Thyroid gland (tissue), 4 donors: ENCODE data around the gene LRRC58.

Experiments
- CTCF ChIP-seq, 6 experiments: fragments of 200-600 bp in 3 of 6; fragments of 450-650 bp in 3 of 6; sonication (generic) in 3 of 6; IDR thresholded peaks; one replicate each; pipeline ENCODE4 v1.5.1; 2016 to 2019; ENCODE audit warnings: antibody characterized with exemption in 6 of 6, mild to moderate bottlenecking in 2 of 6, inconsistent platforms in 1 of 6, moderate library complexity in 1 of 6
- POLR2A ChIP-seq, 2 donors: fragments of 450-650 bp; IDR thresholded peaks; one replicate each; pipeline ENCODE4 v1.6.1; 2017; ENCODE audit warnings: antibody characterized with exemption in 2 of 2, mild to moderate bottlenecking in 2 of 2, moderate library complexity in 1 of 2

GRCh38 chr3:120274739-120275167, 74.4 kb downstream of the LRRC58 start:
- TF ChIP-seq CTCF (IDR thresholded peaks at IDR 0.05) (no peak), POLR2A (IDR thresholded peaks at IDR 0.05) (no peak)
